ACC112 (cell line): Measurements from ENCODE around the gene ADAMTS20.

Experiments used
- H2AFZ ChIP-seq: fragments of 200-600 bp; sonication (generic); one replicate; pipeline ENCODE4 v1.6.0; 2017; ENCODE audit warnings: antibody characterized with exemption, low read length; ENCODE audit not compliant: unreplicated experiment
- H3K27ac ChIP-seq: fragments of 200-600 bp; sonication (generic); 2 replicates; pipeline ENCODE4 v1.5.1; 2014; ENCODE audit warnings: low read depth, mild to moderate bottlenecking, antibody characterized with exemption, low read length, moderate library complexity
- H3K27me3 ChIP-seq: fragments of 200-600 bp; sonication (generic); 2 replicates; pipeline ENCODE4 v1.6.1; 2014; ENCODE audit warnings: mild to moderate bottlenecking, antibody characterized with exemption, low read length, moderate library complexity, mixed read lengths; ENCODE audit not compliant: insufficient read depth
- H3K36me3 ChIP-seq: fragments of 200-600 bp; sonication (generic); 2 replicates; pipeline ENCODE4 v1.6.1; 2016; ENCODE audit warnings: mild to moderate bottlenecking, antibody characterized with exemption, low read length, moderate library complexity, mixed read lengths; ENCODE audit not compliant: insufficient read depth
- H3K4me1 ChIP-seq: fragments of 200-600 bp; sonication (generic); one replicate; pipeline ENCODE4 v1.6.1; 2016; ENCODE audit warnings: low read length, mixed read lengths; ENCODE audit not compliant: insufficient read depth, unreplicated experiment, control insufficient read depth
- H3K4me3 ChIP-seq: fragments of 200-600 bp; sonication (generic); 2 replicates; pipeline ENCODE4 v1.5.1; 2014; ENCODE audit warnings: mild to moderate bottlenecking, low read depth, low read length
- H3K79me2 ChIP-seq: fragments of 200-600 bp; sonication (generic); one replicate; pipeline ENCODE4 v1.6.0; 2016; ENCODE audit warnings: low read length; ENCODE audit not compliant: control insufficient read depth, unreplicated experiment, insufficient read depth

The ADAMTS20 gene

GRCh38 chr12:43416981-43417380 lies 135.0 kb downstream of the ADAMTS20 start:
- Histone ChIP-seq H3K79me2 (no peaks in the 10 kb centered on the region), H3K4me3 (no peak overlapping the region), H3K27me3 (no peaks in the 10 kb centered on the region), H2AFZ (no peak overlapping the region), H3K27ac (no peak overlapping the region), H3K36me3 (no peaks in the 10 kb centered on the region), H3K4me1 (no peaks in the 10 kb centered on the region)

- Histone ChIP-seq H3K36me3 (no peaks in the 10 kb centered on the region), H3K4me1 (no peaks in the 10 kb centered on the region), H3K79me2 (no peaks in the 10 kb centered on the region), H3K4me3 (no peak overlapping the region), H3K27ac (no peak overlapping the region), H3K27me3 (no peaks in the 10 kb centered on the region), H2AFZ (no peak overlapping the region)
Measured at GRCh38 chr12:43407816-43408645, 144.0 kb downstream of the ADAMTS20 start.

GRCh38 chr12:43406801-43407200 lies 145.2 kb downstream of the ADAMTS20 start:
- Histone ChIP-seq H3K27me3 (no peaks in the 10 kb centered on the region), H3K27ac (no peak overlapping the region), H3K79me2 (no peaks in the 10 kb centered on the region), H2AFZ (no peak overlapping the region), H3K4me3 (no peak overlapping the region), H3K4me1 (no peaks in the 10 kb centered on the region), H3K36me3 (no peaks in the 10 kb centered on the region)

- Histone ChIP-seq H3K36me3 (no peaks in the 10 kb centered on the region), H3K27ac (no peak overlapping the region), H3K27me3 (no peaks in the 10 kb centered on the region), H3K4me1 (no peaks in the 10 kb centered on the region), H3K4me3 (no peak overlapping the region), H2AFZ (no peak overlapping the region), H3K79me2 (no peaks in the 10 kb centered on the region)
Measured at GRCh38 chr12:43402436-43402835, 149.6 kb downstream of the ADAMTS20 start.

GRCh38 chr12:43401096-43401495 lies 150.9 kb downstream of the ADAMTS20 start:
- H3K36me3 ChIP-seq, result no peaks in the 10 kb centered on the region
- H3K27ac ChIP-seq, result no peak overlapping the region
- H2AFZ ChIP-seq, result no peak overlapping the region
- H3K79me2 ChIP-seq, result no peaks in the 10 kb centered on the region
- H3K4me1 ChIP-seq, result no peaks in the 10 kb centered on the region
- H3K27me3 ChIP-seq, result no peaks in the 10 kb centered on the region
- no peak overlapping the region for H3K4me3 ChIP-seq

GRCh38 chr12:43396671-43397070 lies 155.3 kb downstream of the ADAMTS20 start:
- Histone ChIP-seq H3K36me3 (no peaks in the 10 kb centered on the region), H3K4me3 (no peak overlapping the region), H3K4me1 (no peaks in the 10 kb centered on the region), H3K79me2 (no peaks in the 10 kb centered on the region), H3K27me3 (0 out of 2 replicates have a peak, but pooled peaks cover 6% of the 10 kb centered on the region), H3K27ac (no peak overlapping the region), H2AFZ (no peak overlapping the region)

- no peak overlapping the region for H3K4me3 ChIP-seq
- no peaks in the 10 kb centered on the region for H3K36me3 ChIP-seq
- H3K79me2 ChIP-seq, result no peaks in the 10 kb centered on the region
- H2AFZ ChIP-seq, result no peak overlapping the region
- H3K4me1 ChIP-seq, result no peaks in the 10 kb centered on the region
- no peak overlapping the region for H3K27ac ChIP-seq
- H3K27me3 ChIP-seq, result 0 out of 2 replicates have a peak, but pooled peaks cover 6% of the 10 kb centered on the region
Measured at GRCh38 chr12:43392116-43392515, 159.9 kb downstream of the ADAMTS20 start.

GRCh38 chr12:43381879-43382278 lies 170.1 kb downstream of the ADAMTS20 start:
- Histone ChIP-seq H3K27ac (no peak overlapping the region), H3K4me1 (no peaks in the 10 kb centered on the region), H2AFZ (no peak overlapping the region), H3K36me3 (no peaks in the 10 kb centered on the region), H3K4me3 (no peak overlapping the region), H3K79me2 (no peaks in the 10 kb centered on the region), H3K27me3 (0 out of 2 replicates have a peak, but pooled peaks cover 3% of the 10 kb centered on the region)

- no peaks in the 10 kb centered on the region for H3K36me3 ChIP-seq
- H3K27ac ChIP-seq, result no peak overlapping the region
- H3K79me2 ChIP-seq, result no peaks in the 10 kb centered on the region
- H2AFZ ChIP-seq, result no peak overlapping the region
- H3K4me3 ChIP-seq, result no peak overlapping the region
- 0 out of 2 replicates have a peak, but pooled peaks cover 3% of the 10 kb centered on the region for H3K27me3 ChIP-seq
- no peaks in the 10 kb centered on the region for H3K4me1 ChIP-seq
Measured at GRCh38 chr12:43378448-43378847, 173.6 kb downstream of the ADAMTS20 start.

- no peak overlapping the region for H2AFZ ChIP-seq
- H3K27me3 ChIP-seq, result no peaks in the 10 kb centered on the region
- H3K4me1 ChIP-seq, result peaks cover 6% of the 10 kb centered on the region
- H3K27ac ChIP-seq, result no peak overlapping the region
- no peak overlapping the region for H3K4me3 ChIP-seq
- H3K79me2 ChIP-seq, result no peaks in the 10 kb centered on the region
- no peaks in the 10 kb centered on the region for H3K36me3 ChIP-seq
Measured at GRCh38 chr12:43370263-43370662, 181.7 kb downstream of the ADAMTS20 start.
